ENCODE measurements around the gene AGBL4.

AGBL4 gene

DNA sequence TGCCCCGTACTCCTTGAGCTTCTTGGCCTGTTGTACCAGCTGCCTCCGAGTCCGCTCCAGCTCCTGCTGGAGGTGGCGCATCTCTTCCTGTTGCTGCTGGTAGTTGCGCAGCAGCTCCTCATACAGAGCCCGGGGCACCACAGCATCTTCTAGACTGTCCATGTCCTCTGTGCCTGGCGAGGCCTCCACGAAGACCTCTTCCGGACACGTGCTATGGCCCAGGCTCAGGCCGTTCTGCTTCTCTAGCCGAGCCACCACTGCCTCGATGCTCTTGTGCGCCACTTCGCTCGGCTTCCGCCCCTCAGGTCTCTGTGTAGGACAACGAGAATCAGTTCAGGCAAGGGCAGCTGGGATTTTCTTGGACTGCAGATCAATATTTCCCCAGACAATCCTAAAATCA, 1264.8 kb downstream of the AGBL4 start:
- no peak for DNase-seq

DNA sequence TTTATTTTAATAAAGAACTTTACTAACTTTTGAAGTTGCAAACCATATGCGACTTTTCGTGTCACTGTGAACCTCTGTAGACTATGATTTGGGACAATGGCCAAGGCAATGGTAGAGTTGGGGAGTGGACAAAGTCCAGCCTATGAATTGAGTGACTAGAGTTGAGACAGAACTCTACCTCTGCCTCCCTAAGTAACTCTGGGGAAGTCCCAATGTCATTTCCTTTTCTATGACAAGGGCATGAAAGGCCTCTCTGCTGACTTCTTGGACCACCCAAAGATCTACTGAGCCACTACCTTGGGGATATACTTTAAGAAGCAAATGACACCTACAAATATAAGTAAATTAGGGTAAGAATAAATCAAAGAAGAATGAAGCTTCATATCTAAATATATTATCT, 1266.4 kb downstream of the AGBL4 start:
- no peak for DNase-seq

DNA sequence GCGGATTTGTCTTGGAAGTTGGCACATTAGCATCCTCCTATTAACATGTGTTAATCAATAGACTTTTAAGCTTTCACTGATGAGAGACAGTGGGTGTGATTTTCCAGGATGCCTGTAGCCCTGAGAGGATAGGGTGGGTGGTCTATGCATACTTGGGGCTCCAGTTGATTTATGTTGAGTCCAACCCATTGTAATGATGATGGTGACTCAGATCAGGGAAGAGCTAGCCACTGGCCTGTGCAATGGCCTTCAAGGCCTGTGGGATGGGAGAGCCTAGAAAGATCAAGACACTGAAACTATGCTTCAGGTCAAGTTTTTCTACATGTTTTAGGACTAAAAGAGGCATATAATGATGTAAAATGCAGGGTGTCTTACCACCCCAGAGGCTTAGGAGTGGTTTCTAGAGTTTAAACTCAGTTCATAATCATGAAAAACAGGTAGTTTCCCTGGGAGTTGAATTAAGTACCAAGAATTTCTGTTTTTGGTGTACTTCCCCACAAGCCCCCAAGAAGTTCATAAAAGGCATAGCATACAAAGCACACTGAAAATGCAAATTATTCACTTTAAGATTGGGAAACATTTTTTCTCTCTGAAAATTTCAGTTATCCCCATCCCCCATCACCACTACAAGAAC, 1267.0 kb downstream of the AGBL4 start:
- DNase-seq, result no peak

DNA sequence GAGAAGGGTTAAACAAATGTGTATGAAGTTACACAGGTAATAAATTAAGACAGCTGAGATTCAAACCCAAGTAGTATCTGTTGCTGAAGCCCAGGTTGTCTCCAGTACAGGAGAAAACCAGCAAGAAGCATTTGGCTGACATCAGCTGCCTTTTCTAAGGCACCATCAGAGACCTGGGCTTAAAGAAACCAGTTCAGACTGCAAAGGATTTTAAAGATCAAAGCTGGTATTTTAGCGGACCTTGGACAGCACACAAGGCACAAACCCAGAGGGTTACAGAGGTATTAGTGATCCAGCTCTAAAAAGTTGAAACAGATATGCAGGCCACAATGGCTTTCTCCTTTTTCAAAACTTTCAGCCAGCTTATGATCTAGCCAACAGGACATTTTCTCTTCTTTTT, 1270.5 kb downstream of the AGBL4 start:
- no peak for DNase-seq

DNA sequence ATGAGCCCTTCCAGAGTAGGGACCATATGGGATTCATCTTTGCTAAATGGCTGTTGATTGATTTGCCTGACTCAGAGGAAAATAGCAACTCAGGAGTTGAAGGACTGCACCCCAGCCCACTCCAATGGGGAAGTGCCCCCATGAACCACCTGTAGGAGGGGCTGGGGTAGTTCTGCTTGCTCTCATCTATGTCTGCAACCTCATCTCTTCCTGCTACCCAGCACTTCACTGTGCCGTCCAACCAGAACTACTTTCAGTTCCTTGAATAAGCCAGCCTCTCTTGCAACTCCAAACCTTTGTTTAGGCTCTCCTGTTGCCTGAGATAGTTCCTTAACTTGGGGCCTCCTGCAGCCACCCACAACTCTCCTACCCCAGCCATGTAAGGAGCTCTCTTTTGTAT, 1273.6 kb downstream of the AGBL4 start:
- DNase-seq, result no peak

DNA sequence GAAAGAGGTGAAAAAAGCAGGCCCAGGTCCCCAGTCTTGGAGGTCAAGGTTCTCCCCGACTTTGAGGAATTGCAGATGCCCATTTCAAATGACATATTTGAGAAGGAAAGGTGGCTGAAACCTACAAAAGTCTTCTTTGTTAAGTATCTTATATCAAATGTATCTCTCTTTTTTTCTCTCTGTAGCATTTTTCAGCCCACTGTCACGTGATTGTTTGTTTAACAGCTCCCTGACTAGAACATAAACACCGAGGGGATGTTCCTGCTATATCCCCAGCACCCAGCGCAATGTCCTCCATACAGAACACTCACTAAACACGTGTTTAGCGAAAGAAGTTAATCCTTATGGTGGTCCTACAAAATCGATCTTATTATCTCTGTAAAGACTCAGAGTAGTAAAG, 1274.7 kb downstream of the AGBL4 start:
- no peak for DNase-seq

DNA sequence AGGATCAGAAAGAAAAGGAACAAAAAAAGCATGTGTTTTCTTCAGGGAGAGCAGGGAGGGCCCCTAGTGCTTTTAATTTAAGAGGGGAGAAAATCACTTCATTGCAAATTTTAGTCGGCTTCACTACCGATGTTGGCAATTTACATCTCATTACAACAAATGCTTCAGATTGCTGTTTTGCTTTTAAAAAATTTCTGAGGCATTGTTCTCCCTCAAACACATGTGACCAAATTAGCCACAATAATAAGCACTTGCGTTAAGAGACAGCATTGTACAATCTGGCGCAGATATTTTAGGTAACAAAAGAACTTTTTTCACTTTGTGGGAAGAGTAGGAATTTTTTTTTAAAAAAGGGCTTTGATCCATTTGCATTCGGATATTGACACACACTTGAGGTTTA, 1276.8 kb downstream of the AGBL4 start:
- DNase-seq, result no peak

DNA sequence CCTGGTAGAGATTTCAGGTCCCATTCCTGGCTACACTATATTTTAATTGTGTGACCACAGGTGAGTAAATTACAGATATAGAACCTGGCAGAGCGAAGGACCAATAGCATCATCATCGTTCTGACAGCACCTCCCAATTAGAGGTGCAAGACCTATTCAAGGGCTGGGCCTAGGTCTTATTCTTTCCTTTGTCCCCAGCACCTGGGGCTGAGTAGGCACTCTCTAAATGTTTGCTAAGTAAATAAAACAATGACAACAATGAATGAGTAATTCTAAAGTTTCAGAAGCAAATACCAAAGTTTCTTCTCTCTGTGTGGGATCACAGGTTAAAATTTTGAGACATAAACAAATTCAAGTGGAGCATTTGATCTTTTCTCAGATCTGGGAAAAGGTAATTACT, 1279.7 kb downstream of the AGBL4 start:
- no peak for DNase-seq

DNA sequence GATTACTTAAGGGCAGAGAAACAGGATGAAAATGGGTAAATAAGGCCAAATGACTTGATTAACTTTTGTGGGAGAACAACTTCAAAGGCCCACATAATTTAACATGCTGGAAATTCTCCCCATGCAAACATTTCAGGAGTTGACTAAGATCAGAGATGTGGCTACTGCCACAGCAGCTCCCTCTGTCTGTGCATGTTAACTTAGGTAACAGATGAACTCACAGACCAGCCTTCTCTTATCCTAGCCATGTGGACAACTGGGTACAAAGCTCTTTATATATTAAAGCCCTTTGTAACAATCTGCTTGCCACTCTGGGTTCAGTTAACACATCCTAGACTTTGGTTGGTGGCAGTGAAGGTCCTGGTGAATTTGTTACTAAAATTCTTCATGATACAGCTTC, 1280.3 kb downstream of the AGBL4 start:
- DNase-seq, result no peak

DNA sequence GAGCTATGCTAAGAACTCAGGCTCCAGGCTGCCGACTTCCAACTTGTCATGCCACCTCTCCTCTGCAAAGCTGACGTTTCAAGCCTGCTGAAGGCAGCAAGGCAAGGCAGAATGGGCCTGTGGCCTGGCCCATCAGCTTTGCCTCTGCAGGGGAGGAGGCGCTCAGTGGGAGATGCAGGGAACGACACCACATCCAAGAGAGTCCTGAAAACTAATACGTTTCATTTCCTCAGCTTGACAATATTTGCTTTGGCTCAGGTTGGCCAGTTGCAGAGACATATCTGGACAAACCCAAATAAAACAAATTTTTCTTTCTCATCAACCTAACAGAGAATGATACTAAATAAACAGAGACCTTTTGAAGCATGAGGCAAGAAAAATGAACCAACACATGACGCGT, 1282.4 kb downstream of the AGBL4 start:
- peak; percentile 22 for DNase-seq

DNA sequence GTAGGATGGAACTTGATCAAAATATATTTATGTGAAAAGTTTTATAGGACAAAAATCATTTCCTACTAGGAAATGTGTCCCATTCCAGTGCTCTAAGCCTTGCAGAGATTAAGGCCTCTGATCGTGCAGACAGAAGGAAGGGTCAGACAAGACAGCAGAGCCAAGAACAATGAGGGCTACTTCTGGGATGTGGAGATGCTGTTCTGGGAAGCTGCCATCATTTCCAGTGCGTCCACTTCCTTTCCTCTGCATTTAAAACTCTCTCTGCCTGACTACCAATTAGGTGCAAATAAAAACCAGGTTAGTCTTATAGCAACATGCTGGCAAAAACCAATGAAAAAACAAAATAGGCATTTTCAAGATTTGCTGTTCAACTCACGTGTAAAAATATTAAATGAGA, 1283.1 kb downstream of the AGBL4 start:
- no peak for DNase-seq

DNA sequence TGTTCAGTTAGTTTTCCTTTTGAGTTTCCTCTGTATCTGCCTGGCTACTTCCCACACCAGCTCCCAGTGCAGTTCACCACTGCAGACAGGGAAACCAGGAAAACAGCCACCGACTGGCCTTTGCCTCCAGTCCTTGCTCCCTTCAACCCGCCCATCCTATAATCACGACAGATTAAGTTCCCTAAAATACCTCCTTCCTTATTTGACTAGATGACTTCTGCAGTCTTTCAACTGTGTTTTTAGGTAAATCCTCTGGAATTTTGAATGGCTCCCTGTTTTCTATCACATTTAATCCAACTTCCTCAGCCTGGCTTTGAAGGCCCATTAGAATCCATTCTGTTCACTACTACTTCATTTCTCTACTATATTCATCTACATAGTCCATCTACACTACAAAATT, 1284.7 kb downstream of the AGBL4 start:
- no peak for DNase-seq

DNA sequence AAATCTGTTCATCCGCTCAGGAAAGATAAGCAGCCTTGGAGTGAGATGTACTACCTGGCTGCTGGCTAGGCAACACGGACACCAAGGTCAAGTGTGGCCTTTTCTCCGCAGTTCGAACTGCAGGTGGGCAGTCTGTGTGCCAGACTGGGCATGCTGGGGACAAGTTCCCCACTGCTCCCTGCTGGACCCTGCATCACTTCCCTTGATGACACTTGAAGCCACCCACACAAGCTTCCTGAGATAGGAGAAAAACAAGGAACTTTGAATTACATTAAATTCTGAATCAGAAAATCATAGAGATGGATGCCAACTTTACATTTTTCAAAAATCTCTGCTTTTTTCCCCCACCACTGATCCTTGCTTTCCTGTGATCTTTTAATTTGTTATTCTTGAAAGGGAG, 1285.4 kb downstream of the AGBL4 start:
- no peak for DNase-seq

DNA sequence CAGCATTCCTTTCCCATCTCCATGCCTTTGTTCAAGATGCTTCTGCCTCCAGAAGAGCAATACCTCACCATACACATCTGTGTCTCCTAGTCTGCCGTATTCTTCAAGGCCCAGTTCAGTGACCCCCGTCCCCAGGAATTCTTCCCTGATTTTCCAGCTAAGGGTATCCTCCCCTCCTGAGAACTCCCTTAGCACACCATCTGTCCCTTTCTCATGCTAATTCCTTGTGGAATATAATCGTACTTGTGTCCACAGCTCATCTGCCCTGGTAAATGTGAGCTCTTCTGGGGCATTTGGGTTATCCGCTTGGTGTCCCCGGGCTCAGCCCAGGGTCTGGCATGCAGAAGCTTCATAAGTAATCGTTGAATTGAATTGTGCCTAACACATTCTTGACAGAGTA, 1288.0 kb downstream of the AGBL4 start:
- no peak for DNase-seq

DNA sequence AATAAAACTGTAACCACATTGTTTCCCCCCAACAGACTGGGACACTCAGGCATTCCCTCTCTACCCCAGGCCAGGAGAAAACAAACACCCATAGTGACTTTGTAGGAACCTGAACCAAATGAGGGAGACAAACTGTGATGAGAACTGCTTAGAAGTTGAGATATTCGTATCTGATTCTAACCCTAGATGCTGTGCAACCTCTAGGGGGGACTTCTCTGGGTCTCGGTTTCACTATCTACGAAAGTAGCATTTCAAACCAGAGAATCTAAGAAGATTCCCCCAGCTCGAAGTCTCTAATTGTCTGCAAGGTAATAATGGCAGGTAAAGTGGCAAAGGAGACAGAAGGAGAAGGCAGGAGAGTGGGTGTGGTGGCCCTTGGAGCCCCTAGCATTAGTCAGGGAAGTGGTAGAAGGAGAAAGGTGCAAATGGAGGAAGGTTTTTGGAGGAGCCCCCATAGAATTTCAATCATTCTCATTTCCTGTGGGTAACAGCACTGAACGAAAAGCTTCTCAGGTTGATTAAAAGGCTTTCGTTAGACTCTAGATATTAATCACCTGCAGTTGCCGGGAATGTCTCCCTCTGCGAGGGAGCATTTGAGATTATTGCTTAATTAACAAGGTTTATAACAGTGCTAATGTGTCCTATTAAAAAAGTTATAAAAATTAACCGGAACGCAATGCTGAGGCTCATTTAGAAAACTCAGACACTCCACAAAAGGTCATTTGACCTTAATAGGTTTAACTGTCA, 1293.4 kb downstream of the AGBL4 start:
- no peak for DNase-seq

DNA sequence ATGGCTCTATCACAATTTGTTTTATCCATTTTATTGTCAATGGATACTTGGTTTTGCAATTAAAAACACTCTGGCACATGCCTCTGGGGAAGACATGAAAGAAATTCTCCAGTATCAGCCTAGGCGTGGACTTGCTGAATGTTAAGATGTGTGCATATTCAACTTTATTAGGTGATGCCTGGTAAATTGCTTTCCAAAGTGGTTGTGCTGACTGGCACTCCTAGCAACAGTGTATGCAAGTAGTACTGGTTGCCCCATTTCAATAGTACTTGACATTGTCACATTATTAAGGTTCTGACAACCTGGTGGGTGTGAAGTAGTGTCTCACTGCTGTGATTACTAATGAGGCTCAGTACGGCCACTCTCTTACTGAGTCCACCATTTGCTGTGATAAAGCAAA, 1295.2 kb downstream of the AGBL4 start:
- no peak for DNase-seq

DNA sequence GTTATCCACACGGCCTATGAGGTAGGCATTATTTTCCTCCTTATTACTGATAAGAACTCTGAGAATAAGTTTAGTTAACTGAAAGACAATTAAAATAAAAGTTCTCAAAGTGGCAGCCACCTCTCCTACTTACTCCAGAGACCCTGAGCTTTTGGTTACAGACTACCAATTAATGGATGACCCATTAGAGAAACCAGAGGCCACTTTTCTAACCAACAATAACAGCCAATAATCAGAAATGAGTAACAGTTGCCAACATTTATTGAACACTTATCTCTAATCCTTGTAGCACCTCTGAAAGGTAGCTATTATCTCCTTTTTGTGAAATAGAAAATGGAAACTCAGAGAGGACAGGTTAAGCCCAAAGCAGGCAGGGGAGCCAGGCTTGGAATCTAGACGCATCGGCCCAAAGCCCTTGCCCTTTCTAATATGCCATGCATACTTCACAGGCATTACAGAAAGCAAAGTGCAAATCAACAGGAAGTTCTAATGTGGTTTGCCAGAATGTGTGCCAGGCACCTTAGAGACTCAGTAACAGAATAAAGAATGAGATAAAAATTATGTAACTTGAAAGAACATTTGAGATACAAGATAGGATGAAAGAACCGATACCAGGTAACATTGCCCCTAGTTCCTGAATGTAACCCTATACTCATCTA, 1297.1 kb downstream of the AGBL4 start:
- DNase-seq, result no peak

DNA sequence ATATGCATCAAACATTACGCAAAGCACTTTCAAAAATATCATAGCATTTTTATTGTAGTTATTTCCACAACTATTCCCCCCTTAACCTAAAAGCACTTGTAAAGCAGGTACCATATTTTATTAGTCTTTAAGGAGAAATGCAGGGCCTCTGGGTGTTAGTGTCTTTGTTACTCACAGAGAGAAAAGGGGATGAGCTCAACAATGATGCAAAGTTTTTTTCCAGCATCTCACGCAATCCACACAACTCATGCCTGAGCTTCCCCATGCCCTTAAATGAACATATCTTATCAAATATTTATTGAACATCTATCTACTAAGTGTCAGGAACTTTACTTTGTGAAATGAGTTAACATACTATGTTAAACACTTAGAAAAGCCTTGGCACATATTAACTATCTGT, 1297.6 kb downstream of the AGBL4 start:
- DNase-seq, result no peak

DNA sequence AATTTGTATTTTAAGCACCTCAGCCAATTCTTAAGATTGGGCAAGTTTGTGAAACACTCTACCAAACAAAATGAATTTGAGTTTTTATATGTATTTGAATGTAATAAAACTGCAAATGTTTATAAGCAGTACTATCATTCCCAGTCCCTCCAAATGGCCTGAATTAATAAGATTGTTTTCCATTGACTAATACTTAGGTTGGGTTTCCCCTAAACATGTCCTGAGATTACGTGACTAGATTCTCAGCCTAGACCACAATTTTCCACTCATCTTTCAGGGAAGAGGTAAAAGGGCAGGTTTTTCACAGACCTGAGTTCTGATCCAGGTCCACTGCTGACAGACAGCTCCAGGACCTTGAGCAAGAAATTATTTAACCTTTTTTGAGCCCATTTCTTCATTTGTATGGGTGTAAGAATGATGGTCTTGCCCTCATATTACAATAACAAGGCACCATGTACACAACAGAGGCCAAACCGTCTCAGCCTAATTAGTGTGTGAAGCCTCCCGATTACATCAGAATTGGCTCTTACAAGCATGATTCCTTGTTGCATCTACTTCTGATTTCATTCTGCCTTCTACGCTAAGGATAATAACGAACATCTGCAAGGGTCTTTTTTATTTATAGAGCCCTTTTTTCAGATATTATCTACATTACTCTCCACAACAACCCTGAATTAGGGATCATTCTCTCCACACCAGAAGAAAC, 1298.3 kb downstream of the AGBL4 start:
- no peak for DNase-seq

DNA sequence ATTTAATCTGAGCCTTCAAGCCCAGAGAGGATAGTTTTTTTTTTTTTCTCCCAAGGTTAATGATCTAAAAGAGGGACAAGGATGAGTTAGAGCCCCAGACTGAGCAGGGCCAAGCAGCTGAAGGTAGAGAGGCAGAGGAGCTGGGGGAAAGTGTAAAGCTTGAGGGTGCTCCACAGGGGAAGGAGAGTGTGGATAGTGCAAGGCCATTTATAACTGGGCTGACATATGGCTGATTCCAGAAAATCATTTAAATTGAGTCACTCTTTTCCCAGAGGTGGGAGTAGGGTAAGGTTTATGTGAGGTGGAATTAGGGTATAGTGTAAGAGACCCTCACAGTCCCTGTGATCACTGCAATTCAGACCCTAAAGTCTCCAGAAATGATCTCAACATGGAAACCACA, 1302.8 kb downstream of the AGBL4 start:
- DNase-seq, result no peak

DNA sequence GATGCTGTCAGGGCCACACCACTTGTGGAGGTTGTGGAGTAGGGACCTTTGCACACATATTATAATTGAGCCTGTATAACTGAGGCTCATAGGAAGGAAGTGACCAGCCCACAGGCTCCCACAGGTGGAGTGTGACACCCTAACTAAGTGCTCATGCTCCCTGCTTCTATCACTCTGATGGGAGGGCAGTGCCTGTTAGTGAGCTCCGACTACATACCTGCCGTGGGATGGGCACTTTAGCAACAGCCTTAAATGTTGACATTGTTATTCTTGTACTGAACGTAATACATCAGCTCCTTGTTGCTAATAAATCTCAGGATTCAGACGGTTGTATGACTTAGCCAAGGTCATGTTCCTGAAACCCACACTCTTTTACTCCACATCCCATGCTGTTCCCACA, 1305.0 kb downstream of the AGBL4 start:
- DNase-seq, result no peak

DNA sequence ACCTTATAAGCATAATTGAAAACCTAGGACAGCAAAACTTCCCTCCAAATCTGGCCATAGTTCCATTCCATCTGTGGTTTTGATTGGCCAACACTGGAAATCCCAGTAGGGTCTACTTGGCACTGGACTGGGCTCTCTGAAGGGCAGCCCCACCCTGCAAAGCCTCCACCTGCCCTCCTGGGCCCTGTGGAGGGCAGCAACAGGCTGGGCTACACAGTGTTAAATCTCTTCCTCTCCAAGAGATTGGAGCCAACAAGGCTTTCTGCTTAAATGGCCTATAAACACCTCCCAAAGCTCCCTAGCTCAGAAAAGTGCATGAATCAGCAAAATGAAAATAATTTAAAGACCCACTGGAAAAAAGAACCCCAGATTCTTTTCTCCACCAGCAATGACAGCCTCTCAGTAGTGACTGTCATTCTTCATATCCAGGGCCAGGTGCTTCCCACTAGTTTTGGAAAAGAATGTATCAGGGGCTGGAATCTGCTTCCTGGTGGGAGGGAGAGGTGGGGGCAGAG, 1305.6 kb downstream of the AGBL4 start:
- DNase-seq, result no peak

DNA sequence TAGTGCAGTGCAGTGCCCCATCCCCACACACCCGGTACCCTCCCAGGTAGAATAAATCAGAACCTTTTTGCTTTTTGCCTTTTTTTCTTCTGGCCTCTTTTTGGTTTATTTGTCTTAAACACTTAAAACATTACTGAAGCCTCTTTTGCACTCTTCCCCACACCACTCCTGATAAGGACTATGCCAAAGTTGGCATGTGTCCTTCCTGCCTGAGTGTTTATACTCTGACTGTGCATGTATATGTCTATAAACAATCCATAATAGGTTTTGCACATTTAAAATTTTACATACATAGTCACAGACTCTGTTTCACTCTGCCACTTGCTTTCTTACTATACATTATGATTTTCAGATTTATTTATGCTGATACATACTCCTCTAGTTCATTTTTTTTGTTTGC, 1306.7 kb downstream of the AGBL4 start:
- no peak for DNase-seq
